Liver (tissue), 3 donors: Measurements from ENCODE around the gene PTPN14.

ENCODE experiments used
- EGR1 ChIP-seq, 2 donors: IDR thresholded peaks; 2 replicates each; pipeline ENCODE4 v1.6.1; 2016 to 2018; ENCODE audit warnings: antibody characterized with exemption in 2 of 2, low read depth in 2 of 2
- FOXA1 ChIP-seq: IDR thresholded peaks from 2 replicates; pipeline ENCODE4 v1.6.1; 2016; ENCODE audit warnings: antibody characterized with exemption
- GABPA ChIP-seq, 2 donors: IDR thresholded peaks in 1 of 2; conservative IDR thresholded peaks in 1 of 2; 2 replicates each; pipeline ENCODE4 v1.6.1; 2016; ENCODE audit warnings: antibody characterized with exemption in 2 of 2, mild to moderate bottlenecking in 1 of 2, moderate library complexity in 1 of 2
- HNF4A ChIP-seq, 2 donors: conservative IDR thresholded peaks; 2 replicates each; pipeline ENCODE4 v1.6.1; 2016; ENCODE audit warnings: antibody characterized with exemption in 2 of 2, mild to moderate bottlenecking in 2 of 2
- JUND ChIP-seq, 2 donors: IDR thresholded peaks; 2 replicates each; pipeline ENCODE4 v1.6.1; 2016; ENCODE audit warnings: antibody characterized with exemption in 2 of 2
- RAD21 ChIP-seq, 2 donors: IDR thresholded peaks; 2 replicates each; pipeline ENCODE4 v1.6.1; 2016; ENCODE audit warnings: antibody characterized with exemption in 2 of 2, mild to moderate bottlenecking in 2 of 2
- RXRA ChIP-seq, 2 donors: IDR thresholded peaks; 2 replicates each; pipeline ENCODE4 v1.6.1; 2017 to 2018; ENCODE audit warnings: antibody characterized with exemption in 2 of 2, mild to moderate bottlenecking in 1 of 2
- TAF1 ChIP-seq: conservative IDR thresholded peaks from 2 replicates; pipeline ENCODE4 v1.6.1; 2016; ENCODE audit warnings: antibody characterized with exemption, mild to moderate bottlenecking
- YY1 ChIP-seq: IDR thresholded peaks from 2 replicates; pipeline ENCODE4 v1.6.1; 2016; ENCODE audit warnings: antibody characterized with exemption, mild to moderate bottlenecking
- TF ChIP-seq, protein P1 (sequence below): fragments of 150-350 bp; IDR thresholded peaks from 2 replicates; pipeline ENCODE4 v1.5.1; 2017; ENCODE audit warnings: improper control_type of control experiment, low read depth, low read length; ENCODE audit not compliant: missing input control
- TF ChIP-seq, protein P2 (sequence below): IDR thresholded peaks from 2 replicates; pipeline ENCODE4 v1.6.1; 2016; ENCODE audit warnings: antibody characterized with exemption
- TF ChIP-seq, protein P3 (sequence below): IDR thresholded peaks from 2 replicates; pipeline ENCODE4 v1.6.1; 2016; ENCODE audit warnings: antibody characterized with exemption
- TF ChIP-seq, protein P4 (sequence below): IDR thresholded peaks from 2 replicates; pipeline ENCODE4 v1.6.1; 2016; ENCODE audit warnings: antibody characterized with exemption, mild to moderate bottlenecking
- donor health status: healthy.
- donor health status: healthy.

DNA sequence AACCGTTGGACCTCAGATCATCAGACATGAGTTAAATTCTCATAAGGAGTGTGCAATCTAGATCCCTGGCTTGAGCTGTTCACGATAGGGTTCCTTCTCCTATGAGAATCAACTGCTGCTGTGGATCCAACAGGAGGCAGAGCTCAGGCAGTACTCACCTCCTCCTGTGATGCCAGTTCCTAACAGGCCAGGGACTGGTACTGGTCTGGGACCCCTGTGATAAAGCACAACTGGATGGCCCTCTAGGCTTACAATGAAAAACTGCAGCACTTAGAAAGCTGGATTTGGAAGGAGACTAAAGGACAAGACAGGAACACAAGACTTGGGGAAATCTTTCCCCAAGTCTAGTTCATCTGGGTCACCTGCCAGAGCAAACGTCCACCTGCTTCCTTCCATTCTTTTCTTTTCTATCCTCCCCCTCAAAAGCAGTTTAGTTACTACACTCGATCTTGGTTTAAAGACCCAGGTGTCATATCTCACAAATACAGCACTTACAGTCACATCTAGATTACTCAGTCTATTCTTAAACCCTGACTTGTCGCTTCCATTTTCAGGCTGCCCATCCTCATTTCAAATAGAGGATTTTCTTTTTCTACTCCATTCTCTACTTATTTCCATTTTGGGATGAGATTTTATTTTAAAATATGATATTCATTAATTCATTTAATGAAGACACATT lies 59.8 kb downstream of the PTPN14 start:
- TF ChIP-seq TAF1 = no peak
- no peak for TF ChIP-seq RAD21 (IDR thresholded peaks at IDR 0.05)
- TF ChIP-seq, protein P1, sequence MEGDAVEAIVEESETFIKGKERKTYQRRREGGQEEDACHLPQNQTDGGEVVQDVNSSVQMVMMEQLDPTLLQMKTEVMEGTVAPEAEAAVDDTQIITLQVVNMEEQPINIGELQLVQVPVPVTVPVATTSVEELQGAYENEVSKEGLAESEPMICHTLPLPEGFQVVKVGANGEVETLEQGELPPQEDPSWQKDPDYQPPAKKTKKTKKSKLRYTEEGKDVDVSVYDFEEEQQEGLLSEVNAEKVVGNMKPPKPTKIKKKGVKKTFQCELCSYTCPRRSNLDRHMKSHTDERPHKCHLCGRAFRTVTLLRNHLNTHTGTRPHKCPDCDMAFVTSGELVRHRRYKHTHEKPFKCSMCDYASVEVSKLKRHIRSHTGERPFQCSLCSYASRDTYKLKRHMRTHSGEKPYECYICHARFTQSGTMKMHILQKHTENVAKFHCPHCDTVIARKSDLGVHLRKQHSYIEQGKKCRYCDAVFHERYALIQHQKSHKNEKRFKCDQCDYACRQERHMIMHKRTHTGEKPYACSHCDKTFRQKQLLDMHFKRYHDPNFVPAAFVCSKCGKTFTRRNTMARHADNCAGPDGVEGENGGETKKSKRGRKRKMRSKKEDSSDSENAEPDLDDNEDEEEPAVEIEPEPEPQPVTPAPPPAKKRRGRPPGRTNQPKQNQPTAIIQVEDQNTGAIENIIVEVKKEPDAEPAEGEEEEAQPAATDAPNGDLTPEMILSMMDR = no peak
- TF ChIP-seq, protein P2, sequence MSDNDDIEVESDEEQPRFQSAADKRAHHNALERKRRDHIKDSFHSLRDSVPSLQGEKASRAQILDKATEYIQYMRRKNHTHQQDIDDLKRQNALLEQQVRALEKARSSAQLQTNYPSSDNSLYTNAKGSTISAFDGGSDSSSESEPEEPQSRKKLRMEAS = no peak
- no peak for TF ChIP-seq JUND (IDR thresholded peaks at IDR 0.05)
- TF ChIP-seq, protein P3, sequence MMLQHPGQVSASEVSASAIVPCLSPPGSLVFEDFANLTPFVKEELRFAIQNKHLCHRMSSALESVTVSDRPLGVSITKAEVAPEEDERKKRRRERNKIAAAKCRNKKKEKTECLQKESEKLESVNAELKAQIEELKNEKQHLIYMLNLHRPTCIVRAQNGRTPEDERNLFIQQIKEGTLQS = no peak
- no peak for TF ChIP-seq GABPA (IDR thresholded peaks at IDR 0.05 in 1 of 2, conservative IDR thresholded peaks at IDR 0.05 in 1 of 2)
- TF ChIP-seq RXRA (IDR thresholded peaks at IDR 0.05) = no peak
- TF ChIP-seq HNF4A (conservative IDR thresholded peaks at IDR 0.05) = no peak
- TF ChIP-seq FOXA1 = no peak
- TF ChIP-seq, protein P4, sequence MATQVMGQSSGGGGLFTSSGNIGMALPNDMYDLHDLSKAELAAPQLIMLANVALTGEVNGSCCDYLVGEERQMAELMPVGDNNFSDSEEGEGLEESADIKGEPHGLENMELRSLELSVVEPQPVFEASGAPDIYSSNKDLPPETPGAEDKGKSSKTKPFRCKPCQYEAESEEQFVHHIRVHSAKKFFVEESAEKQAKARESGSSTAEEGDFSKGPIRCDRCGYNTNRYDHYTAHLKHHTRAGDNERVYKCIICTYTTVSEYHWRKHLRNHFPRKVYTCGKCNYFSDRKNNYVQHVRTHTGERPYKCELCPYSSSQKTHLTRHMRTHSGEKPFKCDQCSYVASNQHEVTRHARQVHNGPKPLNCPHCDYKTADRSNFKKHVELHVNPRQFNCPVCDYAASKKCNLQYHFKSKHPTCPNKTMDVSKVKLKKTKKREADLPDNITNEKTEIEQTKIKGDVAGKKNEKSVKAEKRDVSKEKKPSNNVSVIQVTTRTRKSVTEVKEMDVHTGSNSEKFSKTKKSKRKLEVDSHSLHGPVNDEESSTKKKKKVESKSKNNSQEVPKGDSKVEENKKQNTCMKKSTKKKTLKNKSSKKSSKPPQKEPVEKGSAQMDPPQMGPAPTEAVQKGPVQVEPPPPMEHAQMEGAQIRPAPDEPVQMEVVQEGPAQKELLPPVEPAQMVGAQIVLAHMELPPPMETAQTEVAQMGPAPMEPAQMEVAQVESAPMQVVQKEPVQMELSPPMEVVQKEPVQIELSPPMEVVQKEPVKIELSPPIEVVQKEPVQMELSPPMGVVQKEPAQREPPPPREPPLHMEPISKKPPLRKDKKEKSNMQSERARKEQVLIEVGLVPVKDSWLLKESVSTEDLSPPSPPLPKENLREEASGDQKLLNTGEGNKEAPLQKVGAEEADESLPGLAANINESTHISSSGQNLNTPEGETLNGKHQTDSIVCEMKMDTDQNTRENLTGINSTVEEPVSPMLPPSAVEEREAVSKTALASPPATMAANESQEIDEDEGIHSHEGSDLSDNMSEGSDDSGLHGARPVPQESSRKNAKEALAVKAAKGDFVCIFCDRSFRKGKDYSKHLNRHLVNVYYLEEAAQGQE = no peak
- no peak for TF ChIP-seq YY1
- no peak for TF ChIP-seq EGR1 (IDR thresholded peaks at IDR 0.05; ENCODE audit: low read depth in 2 of 2)
